Stimulated activated CD4-positive, alpha-beta T cell treated with anti-CD3 and anti-CD28 coated beads, Interleukin-4, amount 100 ng/mL, for 4 hours (primary cell): ENCODE measurements around the gene AQP5.
A peak's percentile ranks its signal among the peaks of the same experiment; 100 is the strongest.

Experiments
- DNase-seq, 2 experiments: peaks; one replicate each; pipeline ENCODE4 v3.0.0-alpha.2; 2020

The AQP5 gene

DNA sequence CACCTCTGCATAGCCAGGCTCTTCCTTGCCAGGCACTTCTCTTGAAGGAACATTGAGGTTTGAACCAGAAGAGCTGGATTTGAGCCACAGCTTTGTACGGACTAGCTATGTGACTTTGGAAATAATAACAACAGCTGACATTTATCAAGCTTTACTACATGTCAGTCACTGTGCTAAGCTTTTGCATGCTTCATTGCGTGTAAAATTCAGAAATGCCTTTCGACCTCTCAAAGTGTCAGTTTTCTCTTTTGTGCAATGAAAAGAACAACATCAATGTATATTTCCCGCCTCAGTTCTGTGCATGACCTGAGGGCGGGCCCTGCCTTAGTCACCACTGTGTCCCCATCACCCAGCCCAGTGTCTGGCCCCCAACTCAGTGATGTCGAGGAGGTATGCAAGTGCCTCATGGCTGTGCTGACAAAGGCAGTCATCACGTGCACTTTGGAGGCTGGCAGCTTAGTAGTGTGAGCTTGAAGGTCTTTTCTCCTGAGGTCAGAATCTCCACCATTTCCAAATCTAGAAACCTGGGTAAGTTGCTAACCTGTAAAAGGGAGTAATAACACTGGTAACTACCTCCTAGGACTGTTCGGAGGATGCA is 29.0 kb upstream of the AQP5 start:
- DNase-seq: no peak

DNA sequence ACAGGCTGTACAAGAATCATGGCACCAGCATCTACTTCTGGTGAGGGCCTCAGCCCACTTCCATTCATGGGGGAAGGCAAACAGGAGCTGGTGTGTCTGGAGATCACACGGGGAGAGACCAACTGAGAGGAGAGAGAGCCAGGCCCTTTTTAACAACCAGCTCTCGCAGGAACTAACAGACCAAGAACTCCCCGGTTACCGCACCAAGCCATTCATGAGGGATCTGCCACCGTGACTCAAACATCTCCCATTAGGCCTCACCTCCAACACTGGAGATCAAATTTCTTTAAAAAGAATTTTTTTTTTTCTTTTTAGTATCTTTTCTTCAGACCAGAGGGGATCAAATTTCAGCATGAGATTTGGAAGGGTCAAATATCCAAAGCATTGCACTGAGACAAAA is 27.9 kb upstream of the AQP5 start:
- DNase-seq: no peak

DNA sequence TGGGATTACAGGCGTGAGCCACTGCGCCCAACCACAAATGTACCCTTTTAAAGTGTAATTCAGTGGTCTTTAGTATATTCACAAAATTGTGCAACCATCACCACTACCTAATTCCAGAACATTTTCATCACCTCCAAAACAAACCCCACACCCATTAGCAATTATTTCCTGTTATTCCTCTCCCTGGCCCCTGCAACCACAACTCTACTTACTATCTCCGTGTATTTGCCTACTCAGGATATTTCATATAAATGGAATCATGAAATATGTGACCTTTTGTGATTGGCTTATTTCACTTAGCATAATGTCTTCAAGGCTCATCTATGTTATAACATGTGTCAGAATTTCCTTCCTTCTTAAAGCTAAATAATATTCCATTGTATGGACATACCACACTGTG is 27.2 kb upstream of the AQP5 start:
- no peak for DNase-seq

DNA sequence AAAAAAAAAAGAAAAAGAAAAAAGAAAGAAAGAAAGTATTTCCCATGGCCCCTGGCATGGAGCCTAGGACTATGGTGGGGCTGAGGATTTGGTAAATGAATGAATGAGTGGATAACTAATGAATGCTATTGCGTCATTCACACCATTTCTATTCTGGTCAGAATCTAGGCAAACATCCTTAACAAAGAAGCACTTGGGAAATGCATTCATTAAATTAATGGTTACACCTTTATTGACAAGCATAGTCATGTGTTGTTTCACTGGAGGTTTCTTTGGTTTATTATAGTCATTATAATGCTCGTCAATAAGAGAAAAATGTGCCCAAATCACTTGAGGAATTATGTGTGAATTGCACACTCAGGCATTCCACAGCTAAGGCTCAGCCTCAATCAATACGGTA is 24.7 kb upstream of the AQP5 start:
- DNase-seq: no peak

DNA sequence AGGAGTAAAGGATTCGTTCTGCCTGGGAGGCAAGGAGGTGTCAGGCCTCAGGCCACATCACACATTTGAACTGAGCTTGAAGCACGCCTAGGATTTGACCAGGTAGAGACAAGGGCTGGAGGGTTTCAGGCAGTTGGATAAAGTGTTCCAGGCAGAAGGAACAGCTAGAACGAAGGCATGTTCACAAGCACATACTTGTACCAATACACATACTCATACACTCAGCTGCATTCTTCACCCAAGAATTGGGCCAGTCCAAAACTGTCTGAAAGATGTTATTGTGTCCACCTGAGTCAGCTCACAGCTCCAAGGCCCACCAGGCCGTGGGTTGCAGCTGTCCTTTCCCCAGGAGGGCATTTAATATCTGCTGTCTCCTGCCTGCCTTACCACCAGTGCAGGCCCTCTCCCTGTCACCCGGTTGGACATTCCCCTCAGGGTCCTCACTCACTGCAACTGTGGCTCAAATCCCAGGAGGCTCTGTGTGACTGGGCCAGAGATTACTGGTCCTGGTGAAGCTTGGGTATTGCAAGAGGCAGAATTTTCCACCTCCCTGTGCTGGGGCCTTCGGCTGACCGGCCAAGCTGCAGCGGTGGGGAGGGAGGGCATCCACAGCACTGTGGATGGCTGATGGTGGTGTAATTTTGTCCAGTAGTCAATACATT is 23.9 kb upstream of the AQP5 start:
- DNase-seq: no peak

DNA sequence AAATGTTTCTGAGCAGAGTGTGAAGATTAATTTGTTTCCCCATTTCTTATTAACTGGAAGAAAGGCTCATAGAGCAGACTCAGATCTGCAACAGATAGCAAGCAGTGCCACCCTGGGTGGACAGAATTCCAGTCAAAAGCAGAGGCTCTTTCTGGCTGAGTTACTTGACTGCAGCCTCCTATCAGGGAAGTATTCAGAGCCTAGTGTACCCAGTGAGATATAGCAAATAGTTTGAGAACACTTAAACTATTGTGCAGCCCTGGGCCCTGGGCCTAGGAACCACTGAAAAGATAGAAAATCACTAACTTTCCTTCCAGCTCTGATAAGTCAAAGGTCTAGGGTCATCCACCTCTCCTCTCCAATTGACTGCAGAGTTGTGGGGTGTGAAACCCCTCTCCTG is 22.4 kb upstream of the AQP5 start:
- no peak for DNase-seq

DNA sequence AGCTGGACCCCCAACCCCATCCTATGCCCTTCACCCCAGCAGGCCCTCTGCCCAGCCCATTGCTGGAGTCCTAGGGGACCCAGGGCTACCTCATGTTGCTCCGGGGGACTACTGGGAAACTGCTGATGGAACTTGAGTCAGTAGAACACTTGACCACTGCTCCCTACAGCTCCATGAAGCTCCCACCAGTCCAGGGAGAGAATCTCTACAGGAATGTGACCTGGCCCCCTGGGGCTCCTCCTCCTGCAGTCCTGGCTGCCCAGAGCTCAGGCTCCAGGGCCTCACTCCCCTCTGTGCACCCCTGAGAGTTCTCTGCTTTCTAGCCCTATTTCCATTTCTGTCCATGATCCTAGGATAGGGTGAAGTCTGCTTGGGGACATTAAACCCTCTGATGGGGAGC is 22.0 kb upstream of the AQP5 start:
- DNase-seq: no peak

DNA sequence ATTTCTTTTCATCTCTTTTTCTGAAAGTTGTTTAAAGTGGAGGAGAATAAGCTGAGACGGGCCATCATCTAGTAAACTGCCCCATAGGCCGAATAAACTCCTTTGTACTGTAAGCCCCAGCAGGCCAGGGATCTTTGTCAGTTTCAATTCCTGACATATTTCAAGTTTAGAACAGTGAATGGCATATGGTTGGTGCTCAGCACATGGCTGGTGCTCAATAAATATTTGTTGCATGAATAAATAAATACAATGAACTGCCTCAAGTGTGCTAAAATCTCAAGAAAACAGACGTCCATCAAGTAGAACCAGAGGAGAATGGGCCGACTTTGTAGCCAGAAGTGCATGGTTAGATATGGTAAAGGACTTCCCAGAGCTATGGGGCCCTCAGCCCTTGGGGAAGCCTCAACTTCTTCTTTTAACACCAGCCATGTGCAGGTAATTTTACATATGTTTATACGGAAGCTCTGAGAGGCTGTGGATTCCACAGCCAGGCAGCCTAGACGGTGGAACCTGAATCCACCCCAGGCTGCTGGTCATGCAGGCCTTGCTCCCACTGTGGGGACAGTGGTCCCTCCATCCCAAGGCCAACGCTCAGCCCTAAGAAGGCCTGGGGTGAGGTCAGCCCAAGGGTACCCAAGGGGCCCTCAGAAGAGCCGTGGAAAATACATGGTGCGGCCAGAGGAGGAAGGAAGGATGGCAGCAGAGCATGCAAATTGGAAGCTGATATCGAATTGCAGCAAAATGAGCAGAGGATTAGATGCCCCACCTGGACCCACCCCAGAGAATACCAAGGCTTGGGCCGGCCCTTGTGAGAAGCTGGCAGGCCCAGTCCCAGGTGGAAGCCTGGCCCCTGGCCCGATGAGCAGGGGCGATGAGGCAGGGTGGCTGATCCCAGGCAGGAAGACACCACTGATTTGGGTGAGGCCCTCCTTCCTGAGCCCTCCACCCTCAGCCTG is 19.8 kb upstream of the AQP5 start:
- DNase-seq: no peak

DNA sequence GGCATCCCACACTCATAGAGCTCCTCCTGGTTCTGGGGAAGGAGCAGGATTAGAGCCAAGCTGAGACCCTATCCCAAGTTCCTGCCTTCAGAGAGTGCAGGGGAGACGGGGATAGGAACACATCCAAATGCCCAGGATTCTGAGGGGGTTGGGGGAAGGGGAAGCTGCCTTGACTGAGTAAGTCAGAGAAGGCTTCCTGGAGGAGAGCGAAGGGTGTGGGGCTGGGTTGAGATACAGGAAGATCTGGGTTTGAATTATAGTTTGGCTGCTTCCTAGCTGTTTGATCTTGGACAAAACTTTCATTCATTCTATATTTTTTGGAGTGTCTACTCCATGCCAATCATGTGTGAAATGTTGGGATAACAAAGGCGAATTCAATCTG is 19.2 kb upstream of the AQP5 start:
- DNase-seq: no peak

DNA sequence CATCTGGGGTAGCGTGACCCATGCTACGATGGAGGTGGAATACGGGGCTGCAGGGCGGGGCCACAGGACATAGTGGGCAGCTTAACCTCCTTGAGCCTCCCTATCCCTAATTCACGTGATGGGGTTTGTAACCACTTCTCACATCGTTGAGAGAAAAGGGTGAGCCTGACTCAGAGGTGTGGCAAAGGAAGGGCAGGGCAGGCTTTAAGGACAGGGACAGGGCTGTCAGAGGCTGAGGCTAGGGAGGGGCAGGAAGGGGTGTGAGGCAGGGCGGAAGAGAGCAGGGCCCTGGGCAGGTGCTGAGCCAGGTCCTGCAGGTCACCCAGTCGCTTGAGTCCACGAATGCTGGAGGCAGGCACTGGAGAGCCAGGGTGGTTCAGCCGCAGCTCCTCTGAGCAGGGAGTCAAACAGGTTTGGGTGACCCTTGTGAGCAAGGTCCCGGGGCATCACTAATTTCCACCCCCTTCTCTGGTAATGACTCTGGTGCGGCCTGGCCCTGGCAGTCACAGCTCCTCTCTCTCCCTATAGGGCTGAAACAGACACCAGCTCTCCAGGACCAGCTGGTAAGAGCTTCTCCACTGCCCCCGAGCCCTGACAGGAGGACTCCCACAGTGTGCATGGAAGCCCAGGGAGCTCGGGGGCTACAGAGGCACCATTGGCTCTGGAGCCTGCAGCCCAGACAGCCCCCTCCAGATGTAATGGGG is 18.6 kb upstream of the AQP5 start:
- DNase-seq: no peak

DNA sequence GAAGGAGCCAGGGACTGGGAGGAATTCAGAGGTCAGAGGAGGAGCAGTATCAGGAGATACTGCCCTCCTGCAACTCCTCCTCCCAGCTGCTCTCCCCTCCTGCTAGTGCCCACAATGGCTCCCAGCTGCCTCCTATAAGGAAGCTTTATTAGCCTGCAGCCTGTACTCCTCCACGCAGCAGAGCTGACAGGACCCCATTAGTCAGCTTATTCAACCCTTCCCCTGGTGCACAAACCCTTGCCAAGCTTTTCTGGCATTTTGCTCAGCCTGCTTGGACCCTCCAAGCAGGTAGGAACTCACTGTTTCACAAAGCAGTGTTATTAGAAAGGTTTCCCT is 18.1 kb upstream of the AQP5 start:
- DNase-seq: no peak

DNA sequence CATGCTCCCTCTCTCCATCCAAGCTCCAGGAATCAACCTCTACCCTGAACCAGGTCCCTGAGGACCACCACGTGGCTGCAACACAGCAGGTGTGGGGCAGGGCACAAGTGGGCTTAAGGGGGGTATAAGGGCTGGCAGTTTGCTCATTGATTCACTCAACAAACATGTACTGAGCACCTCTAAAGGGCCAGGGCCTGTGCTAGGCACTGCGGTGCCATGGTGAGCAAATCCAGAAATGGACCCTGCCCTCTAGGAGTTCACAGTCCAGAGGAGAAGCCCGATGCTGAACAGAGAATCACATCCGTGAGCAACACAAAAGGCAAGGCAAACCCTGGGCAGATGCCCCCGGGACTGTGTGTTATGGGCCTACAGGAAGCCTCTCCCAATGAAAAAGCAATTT is 17.6 kb upstream of the AQP5 start:
- no peak for DNase-seq

DNA sequence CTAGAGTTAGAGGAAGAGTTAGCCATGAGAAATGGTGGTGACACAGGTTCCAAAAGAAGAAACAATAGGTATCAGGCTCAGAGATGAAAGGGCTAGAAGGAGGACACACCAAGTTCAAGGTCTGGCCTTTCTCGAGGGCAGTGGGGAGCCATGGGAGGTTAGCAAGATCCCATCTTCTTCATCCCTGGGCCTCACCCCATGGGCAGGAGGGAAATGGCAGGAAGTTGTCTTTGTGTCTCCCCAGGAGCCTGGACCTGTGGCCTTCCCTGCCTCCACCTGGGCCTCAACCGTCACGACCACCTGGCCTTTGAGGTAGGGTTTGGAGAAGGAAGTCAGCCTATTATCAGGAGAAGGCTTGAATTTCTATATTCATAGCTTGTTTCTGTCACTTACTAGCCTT is 17.0 kb upstream of the AQP5 start:
- DNase-seq: no peak

DNA sequence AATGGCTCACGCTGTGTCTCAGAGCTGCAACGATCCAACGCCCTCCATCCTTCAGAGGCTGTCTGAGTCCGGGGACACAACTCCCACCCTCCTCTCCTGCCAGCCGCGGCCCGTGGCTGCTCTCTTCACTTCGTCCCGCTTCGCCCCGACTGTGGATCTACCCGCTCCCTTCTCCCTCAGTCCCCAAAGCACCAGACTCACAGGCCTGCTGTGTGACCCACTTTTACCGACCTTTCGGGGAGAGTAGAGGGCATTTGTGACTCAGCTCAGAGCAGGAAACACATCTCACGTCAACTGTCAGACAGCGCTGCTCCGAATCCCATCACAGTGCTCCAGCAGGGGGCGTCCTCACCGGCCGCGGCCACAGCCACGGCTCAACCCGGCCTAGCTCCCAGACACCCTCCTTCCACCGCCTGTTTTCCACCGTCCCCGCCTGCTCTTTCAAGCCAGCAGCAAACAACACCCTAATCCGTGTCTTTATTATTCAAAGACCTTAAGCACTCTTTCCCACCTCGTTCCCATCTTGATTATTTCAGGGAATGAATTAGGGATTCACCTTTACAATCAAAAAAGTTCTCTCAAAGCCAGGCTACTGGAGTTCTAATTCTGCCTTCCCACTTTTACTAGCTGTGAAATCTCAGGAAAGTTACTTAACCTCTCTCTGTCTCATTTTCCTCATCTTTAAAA is 16.1 kb upstream of the AQP5 start:
- peak; percentile 85 for DNase-seq

DNA sequence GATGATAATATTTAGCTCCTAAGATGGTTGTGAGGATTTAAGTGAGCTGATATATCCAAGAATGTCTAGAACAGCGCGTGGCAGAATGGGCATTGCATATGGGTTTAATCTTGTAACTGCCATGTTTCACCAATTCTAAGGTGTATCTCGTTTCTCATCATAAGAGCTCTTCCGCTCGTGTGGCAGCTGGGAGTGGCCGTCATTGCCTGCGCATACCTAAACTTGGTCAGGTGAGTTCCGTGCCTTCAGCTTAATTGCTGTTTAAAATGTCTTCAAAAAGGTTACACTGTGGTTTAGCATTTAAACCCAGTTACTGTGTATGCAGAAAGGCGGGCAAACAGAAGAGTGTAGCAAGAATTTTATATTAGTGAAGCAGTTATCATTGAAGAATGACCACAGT is 15.6 kb upstream of the AQP5 start:
- no peak for DNase-seq

DNA sequence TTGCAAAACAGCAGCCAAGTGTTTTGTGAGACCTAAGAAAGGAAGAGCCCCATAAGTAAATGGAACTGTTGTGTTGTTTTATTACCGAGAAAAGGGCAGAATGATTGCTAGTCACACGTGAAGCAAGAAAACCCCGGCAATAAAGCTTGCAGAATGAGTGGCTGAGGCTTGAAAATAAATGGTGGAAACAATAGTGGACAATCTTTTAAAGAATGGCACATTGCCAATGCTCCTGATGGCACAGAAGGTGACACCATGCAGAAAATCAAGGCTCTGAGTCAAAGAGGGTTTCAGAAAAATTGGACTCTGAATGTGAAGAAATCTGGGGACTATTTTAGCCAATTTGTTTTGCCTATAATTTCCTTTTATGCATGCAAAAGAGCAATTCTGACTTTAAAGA is 15.2 kb upstream of the AQP5 start:
- no peak for DNase-seq

DNA sequence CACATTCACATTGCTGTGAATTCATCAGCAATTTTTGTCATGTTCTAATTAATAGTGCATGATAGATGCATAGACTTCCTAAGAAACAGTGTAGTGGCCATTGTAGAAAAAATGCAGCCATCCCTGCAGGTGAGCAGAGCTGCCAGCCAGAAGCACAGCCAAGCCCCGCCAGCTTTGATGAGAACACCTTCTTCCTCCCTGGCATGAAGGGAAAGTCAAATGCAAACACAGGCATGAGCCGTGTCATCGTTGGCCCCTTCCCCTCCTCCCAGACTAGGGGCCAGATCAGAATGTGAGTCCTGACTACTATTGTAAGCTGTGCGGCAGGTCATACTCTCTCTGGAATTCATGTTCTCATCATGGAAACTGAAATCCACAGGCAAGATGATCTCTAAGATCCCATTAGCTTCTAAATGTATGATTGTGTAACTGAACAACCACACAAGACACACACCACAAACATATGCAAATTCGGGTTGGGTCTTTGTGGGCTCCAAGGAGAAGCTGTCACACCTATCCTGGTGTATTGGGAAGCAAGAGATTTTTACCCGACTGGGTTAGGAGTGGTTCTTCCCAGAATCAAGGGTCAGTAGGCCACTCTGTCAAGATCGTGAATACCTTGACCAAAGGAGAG is 14.0 kb upstream of the AQP5 start:
- DNase-seq: no peak

DNA sequence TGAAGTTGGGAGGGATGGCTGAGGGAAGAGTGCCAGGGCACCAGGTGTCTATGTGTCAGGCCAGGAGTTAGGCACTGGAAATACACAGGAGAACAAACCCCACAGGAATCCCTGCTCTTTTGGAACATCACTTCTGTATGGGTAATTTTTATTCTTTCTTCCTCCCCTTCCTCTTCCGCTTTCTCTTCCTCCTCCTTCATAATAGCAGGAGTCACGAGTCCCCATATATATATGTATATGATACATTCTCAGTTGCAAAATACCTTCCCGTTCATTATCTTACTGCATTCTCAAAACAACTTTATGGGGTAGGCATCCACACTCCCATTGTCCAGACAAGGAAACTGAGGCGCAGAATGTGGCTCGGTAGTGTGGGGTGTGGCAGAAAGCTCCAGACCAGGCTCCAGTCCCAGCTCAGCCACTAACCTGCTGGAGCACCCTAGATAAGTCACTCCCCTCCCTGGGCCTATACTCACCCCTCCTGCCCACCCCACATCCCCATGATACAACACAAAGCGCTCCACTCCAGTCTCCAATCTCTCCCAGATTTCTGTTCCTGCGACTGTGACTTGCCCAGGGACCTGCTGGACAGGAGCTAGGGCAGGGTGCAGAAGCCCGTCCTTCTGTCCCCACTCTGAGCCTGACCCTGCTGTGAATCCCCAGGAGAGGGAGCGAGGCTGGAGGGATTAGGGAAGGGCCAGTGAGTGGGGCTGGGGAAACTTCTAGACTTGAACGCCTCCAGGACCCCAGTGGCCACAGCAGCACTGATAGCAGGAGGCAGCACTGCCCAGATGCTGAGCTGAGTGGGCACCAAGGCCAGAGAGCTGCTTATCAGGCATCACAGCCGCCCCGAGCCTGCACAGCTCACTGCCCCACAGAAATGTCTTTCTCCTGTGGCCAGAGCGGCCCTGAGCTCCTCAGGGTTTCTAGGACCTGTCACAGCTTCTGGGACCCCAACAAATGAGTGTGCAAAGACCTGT is 12.5 kb upstream of the AQP5 start:
- no peak for DNase-seq

DNA sequence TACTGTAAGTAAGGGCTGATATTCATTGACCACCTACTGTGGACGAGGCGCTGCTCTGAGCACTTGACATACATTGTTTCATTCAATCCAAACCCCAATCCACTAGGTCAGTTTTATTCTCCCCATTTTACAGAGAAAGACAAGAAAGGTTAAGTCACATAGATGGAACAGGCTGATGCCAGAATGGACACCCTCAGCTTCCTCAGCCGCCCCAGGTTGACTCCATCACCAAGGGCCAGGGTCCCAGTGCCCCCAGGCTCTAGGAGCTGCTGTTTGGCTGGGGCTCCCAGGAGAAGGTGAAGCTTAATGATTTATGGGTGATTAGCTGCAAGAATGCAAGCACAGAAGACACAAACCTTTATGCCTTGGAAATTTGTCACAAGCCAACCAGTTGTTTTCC is 11.8 kb upstream of the AQP5 start:
- no peak for DNase-seq

DNA sequence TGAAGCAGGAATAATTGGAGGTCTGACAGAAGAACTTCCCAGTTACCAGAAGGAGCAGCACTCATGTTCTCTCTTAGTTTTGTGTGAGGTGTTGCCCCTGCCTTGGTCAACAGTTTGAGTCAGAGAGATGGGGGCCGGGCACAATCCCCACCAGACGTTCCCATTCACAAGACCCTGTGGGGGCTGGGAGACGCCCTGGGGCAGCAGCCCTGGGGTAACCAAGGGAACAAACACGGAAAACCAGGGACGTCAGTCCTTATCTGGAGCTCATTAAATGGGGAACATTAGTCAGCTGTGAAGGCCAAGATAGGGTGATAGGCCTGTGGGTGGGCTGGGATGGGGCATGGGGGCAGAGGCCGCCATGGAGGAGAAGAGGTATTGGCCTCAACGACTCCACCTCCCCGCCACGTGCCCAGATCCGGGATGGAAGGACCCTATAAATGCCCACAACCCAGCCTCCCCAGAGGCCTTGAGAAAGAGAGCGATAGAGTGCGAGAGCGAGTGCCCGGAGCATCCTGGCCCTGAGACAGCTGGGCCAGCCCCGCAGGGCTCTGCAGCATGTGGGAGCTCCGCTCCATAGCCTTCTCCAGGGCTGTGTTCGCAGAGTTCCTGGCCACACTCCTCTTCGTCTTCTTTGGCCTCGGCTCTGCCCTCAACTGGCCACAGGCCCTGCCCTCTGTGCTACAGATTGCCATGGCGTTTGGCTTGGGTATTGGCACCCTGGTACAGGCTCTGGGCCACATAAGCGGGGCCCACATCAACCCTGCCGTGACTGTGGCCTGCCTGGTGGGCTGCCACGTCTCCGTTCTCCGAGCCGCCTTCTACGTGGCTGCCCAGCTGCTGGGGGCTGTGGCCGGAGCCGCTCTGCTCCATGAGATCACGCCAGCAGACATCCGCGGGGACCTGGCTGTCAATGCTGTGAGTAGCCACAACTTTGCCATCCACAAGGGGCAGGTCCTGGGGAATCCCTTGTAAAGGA is 11.1 kb upstream of the AQP5 start, which contains the start of gene AQP2:
Gene AQP2, plus strand, starts transcription at position 465 of the 979 bp plus-strand sequence. Its CDS starts 94 bp downstream, at position 559.
- DNase-seq: no peak
